Small intestine (tissue), 7 donors: ENCODE results near the gene RHPN2. TPM values are rescaled to one million over a fixed set of nuclear protein-coding genes. Genes with fewer than 3 reads are reported as not detected.
"Not testable (repeated sequence)": the region's sequence is repeated elsewhere in the genome, so short reads cannot be mapped to it uniquely, and the experiment has no call there.

Experiments used
- DNase-seq, 2 donors: peaks; one replicate each; pipeline versions ENCODE4 v3.0.0 to v3.0.0-alpha.2; 2013
- FAIRE-seq: peaks from 2 replicates; lab custom pipeline; 2012; peaks lifted over from hg19 to GRCh38; lab: Jason Lieb, UNC
- H3K27ac ChIP-seq, 3 donors: one replicate each; pipeline ENCODE4 v1.5.1; 2013; ENCODE audit warnings: low read length in 2 of 3, mild to moderate bottlenecking in 2 of 3, control low read depth in 1 of 3, inconsistent platforms in 1 of 3, low read depth in 1 of 3, moderate library complexity in 1 of 3
- H3K27me3 ChIP-seq, 3 donors: one replicate each; pipeline ENCODE4 v1.6.1; 2013; ENCODE audit warnings: low read length in 3 of 3, inconsistent platforms in 1 of 3; ENCODE audit not compliant: control insufficient read depth in 3 of 3, insufficient read depth in 3 of 3
- H3K36me3 ChIP-seq, 3 donors: one replicate each; pipeline ENCODE4 v1.6.1; 2013; ENCODE audit warnings: low read length in 3 of 3, inconsistent platforms in 1 of 3, low read depth in 1 of 3, mild to moderate bottlenecking in 1 of 3, moderate library complexity in 1 of 3; ENCODE audit not compliant: control insufficient read depth in 3 of 3, insufficient read depth in 2 of 3
- H3K4me1 ChIP-seq, 3 donors: one replicate each; pipeline ENCODE4 v1.6.1; 2013; ENCODE audit warnings: low read length in 2 of 3, inconsistent platforms in 1 of 3, low read depth in 1 of 3, mild to moderate bottlenecking in 1 of 3, moderate library complexity in 1 of 3; ENCODE audit not compliant: control insufficient read depth in 3 of 3, insufficient read depth in 2 of 3
- H3K4me3 ChIP-seq, 3 donors: one replicate each; pipeline ENCODE4 v1.5.1; 2013; ENCODE audit warnings: low read length in 3 of 3, control low read depth in 1 of 3, inconsistent platforms in 1 of 3, low read depth in 1 of 3, mild to moderate bottlenecking in 1 of 3, moderate library complexity in 1 of 3
- H3K9me3 ChIP-seq, 2 donors: one replicate each; pipeline ENCODE4 v1.6.1; 2013; ENCODE audit warnings: low read depth in 1 of 2, low read length in 1 of 2; ENCODE audit not compliant: control insufficient read depth in 2 of 2, insufficient read depth in 1 of 2
- WGBS, 3 donors: extraction: QIAGEN DNeasy Blood & Tissue Kit; methylation state at CpG; one replicate each; pipeline ENCODE4 v1.1.7; 2013; 5-methylcytosine and 5-hydroxymethylcytosine counted together
- polyA plus RNA-seq, 4 donors: library from polyadenylated mRNA; stranded (reverse) in 3 of 4; unstranded in 1 of 4; fragments of 200-250 nt in 3 of 4; fragments of 120-200 nt in 1 of 4; gene quantifications; one replicate each; pipeline versions ENCODE4 v1.2.1 to v1.2.3, GENCODE V29; 2013
- donor health status: healthy with polysubstance abuse.
- donor health status: control.
- donor health status: control.
- donor health status: Bipolar disorder and iron deficiency.
- donor health status: healthy.

Gene RHPN2
- polyA plus RNA-seq, 4 donors = 20.7 to 67.6 (median 33.7) TPM

- H3K4me1 ChIP-seq, H3K27ac ChIP-seq, H3K4me3 ChIP-seq, DNase-seq, H3K9me3 ChIP-seq, H3K27me3 ChIP-seq, FAIRE-seq: not testable (repeated sequence)
- 91 to 95% (median 91%) methylated on average over 16 to 17 of the region's 17 CpGs for WGBS, 3 donors
- H3K36me3 ChIP-seq = peaks cover 0 to 59% (median 13%) of the 10 kb centered on the region in 3 donors
These were observed 68.7 kb downstream of the RHPN2 start for GRCh38 chr19:32995966-32996365.

GRCh38 chr19:32988724-32989123, 76.0 kb downstream of the RHPN2 start:
- no peaks in the 10 kb centered on the region for H3K4me1 ChIP-seq
- no peaks in the 10 kb centered on the region for H3K9me3 ChIP-seq
- FAIRE-seq (no peak), DNase-seq (no peak)
- H3K27ac ChIP-seq = no peak overlapping the region
- no peaks in the 10 kb centered on the region for H3K27me3 ChIP-seq
- peaks cover 0 to 64% (median 19%) of the 10 kb centered on the region in 3 donors for H3K36me3 ChIP-seq
- 57 to 69% (median 59%) methylated on average over 5 of the region's 5 CpGs for WGBS, 3 donors
- H3K4me3 ChIP-seq = no peak overlapping the region

GRCh38 chr19:32988254-32988653, 76.4 kb downstream of the RHPN2 start:
- H3K27me3 ChIP-seq, H3K4me3 ChIP-seq, DNase-seq, H3K27ac ChIP-seq, FAIRE-seq, H3K9me3 ChIP-seq, H3K4me1 ChIP-seq: not testable (repeated sequence)
- peaks cover 0 to 64% (median 19%) of the 10 kb centered on the region in 3 donors for H3K36me3 ChIP-seq
- 90 to 95% (median 91%) methylated on average over 5 of the region's 5 CpGs for WGBS, 3 donors

GRCh38 chr19:32982488-32982887, 82.2 kb downstream of the RHPN2 start:
- not testable (repeated sequence) for H3K9me3 ChIP-seq, H3K27ac ChIP-seq, H3K4me3 ChIP-seq, H3K4me1 ChIP-seq, FAIRE-seq, DNase-seq, H3K27me3 ChIP-seq
- H3K36me3 ChIP-seq = peaks cover 3 to 54% (median 5%) of the 10 kb centered on the region in 3 donors
- 51 to 75% (median 56%) methylated on average over 6 of the region's 6 CpGs for WGBS, 3 donors

- not testable (repeated sequence) for H3K4me3 ChIP-seq, FAIRE-seq, H3K27me3 ChIP-seq, H3K4me1 ChIP-seq, H3K9me3 ChIP-seq, DNase-seq, H3K27ac ChIP-seq
- H3K36me3 ChIP-seq = peaks cover 3 to 44% (median 4%) of the 10 kb centered on the region in 3 donors
- 85 to 92% (median 89%) methylated on average over 7 of the region's 7 CpGs for WGBS, 3 donors
These were observed 84.9 kb downstream of the RHPN2 start for GRCh38 chr19:32979807-32980206.

- WGBS, 3 donors = 53 to 75% (median 72%) methylated on average over 4 of the region's 4 CpGs
- not testable (repeated sequence) for H3K27me3 ChIP-seq, FAIRE-seq, H3K27ac ChIP-seq, H3K9me3 ChIP-seq, DNase-seq, H3K4me3 ChIP-seq, H3K4me1 ChIP-seq
- H3K36me3 ChIP-seq = peaks cover 2 to 38% (median 3%) of the 10 kb centered on the region in 3 donors
These were observed 86.9 kb downstream of the RHPN2 start for GRCh38 chr19:32977813-32978212.

- Histone ChIP-seq H3K27me3 (no peaks in the 10 kb centered on the region), H3K27ac (peak overlapping the region in 1 of 3 donors; percentile 79), H3K4me1 (peaks cover 0 to 3% (median 0%) of the 10 kb centered on the region in 3 donors), H3K9me3 (no peaks in the 10 kb centered on the region), H3K4me3 (no peak overlapping the region), H3K36me3 (peaks cover 2 to 38% (median 3%) of the 10 kb centered on the region in 3 donors)
- DNase-seq (peak; percentile 17 to 68), FAIRE-seq (no peak)
- 16 to 34% (median 34%) methylated on average over 7 of the region's 7 CpGs for WGBS, 3 donors
These were observed 87.4 kb downstream of the RHPN2 start for GRCh38 chr19:32977280-32977679.

GRCh38 chr19:32976223-32976805, 88.4 kb downstream of the RHPN2 start:
- no peak for FAIRE-seq
- H3K4me3 ChIP-seq = no peak overlapping the region
- peaks cover 0 to 3% (median 0%) of the 10 kb centered on the region in 3 donors for H3K4me1 ChIP-seq
- no peaks in the 10 kb centered on the region for H3K9me3 ChIP-seq
- no peaks in the 10 kb centered on the region for H3K27me3 ChIP-seq
- H3K36me3 ChIP-seq = peaks cover 2 to 37% (median 3%) of the 10 kb centered on the region in 3 donors
- DNase-seq = peak; percentile 73 to 82
- 29 to 45% (median 44%) methylated on average over 14 of the region's 14 CpGs for WGBS, 3 donors
- peak overlapping the region in 1 of 3 donors; percentile 8 for H3K27ac ChIP-seq
